Esophagus squamous epithelium (tissue), 4 donors: ENCODE results near the gene BICRAL.

ENCODE experiments used
- CTCF ChIP-seq, 6 experiments: fragments of 450-650 bp in 4 of 6; fragments of 200-600 bp in 2 of 6; sonication (generic) in 2 of 6; IDR thresholded peaks; one replicate each; pipeline ENCODE4 v1.5.1; 2016 to 2019; ENCODE audit warnings: antibody characterized with exemption in 6 of 6, mild to moderate bottlenecking in 4 of 6, moderate library complexity in 4 of 6
- POLR2A ChIP-seq, 4 donors: fragments of 450-650 bp; IDR thresholded peaks; one replicate each; pipeline ENCODE4 v1.6.1; 2017; ENCODE audit warnings: antibody characterized with exemption in 4 of 4, mild to moderate bottlenecking in 4 of 4, moderate library complexity in 3 of 4

GRCh38 chr6:42735976-42736375 is 45.9 kb upstream of the BICRAL start:
- no peak for TF ChIP-seq CTCF (IDR thresholded peaks at IDR 0.05)
- TF ChIP-seq POLR2A (IDR thresholded peaks at IDR 0.05), result no peak
